Measurements from ENCODE around the gene SKIC8.
A peak's percentile ranks its signal among the peaks of the same experiment; 100 is the strongest.

The SKIC8 gene

GRCh38 chr15:78299101-78299930 lies at the start of gene SKIC8:
TSS of gene SKIC8 (minus strand) at chr15:78299609. CDS start at chr15:78295686, 3,923 bp downstream.
- peak; percentile 95 for DNase-seq

- DNase-seq: no peak
Measured at GRCh38 chr15:78347586-78348543, 48.5 kb upstream of the SKIC8 start.

- no peak for DNase-seq
Measured at GRCh38 chr15:78345396-78346125, 46.2 kb upstream of the SKIC8 start.

- no peak for DNase-seq
Measured at GRCh38 chr15:78343276-78344060, 44.1 kb upstream of the SKIC8 start.

- DNase-seq: no peak
Measured at GRCh38 chr15:78342021-78342420, 42.6 kb upstream of the SKIC8 start.

GRCh38 chr15:78341057-78341987 lies 41.9 kb upstream of the SKIC8 start:
- DNase-seq: peak; percentile 9

- DNase-seq: peak; percentile 29
Measured at GRCh38 chr15:78340231-78341056, 41.0 kb upstream of the SKIC8 start, which contains the start of gene CRABP1. TSS of gene CRABP1 (plus strand) at chr15:78340353. CDS start at chr15:78340429, 76 bp downstream.

- no peak for DNase-seq
Measured at GRCh38 chr15:78339559-78339958, 40.1 kb upstream of the SKIC8 start.

GRCh38 chr15:78338781-78339180 lies 39.4 kb upstream of the SKIC8 start:
- no peak for DNase-seq

- DNase-seq: no peak
Measured at GRCh38 chr15:78335985-78336384, 36.6 kb upstream of the SKIC8 start.

GRCh38 chr15:78334845-78335244 lies 35.4 kb upstream of the SKIC8 start:
- no peak for DNase-seq

GRCh38 chr15:78329625-78330024 lies 30.2 kb upstream of the SKIC8 start:
- DNase-seq: no peak

- DNase-seq: no peak
Measured at GRCh38 chr15:78327466-78327865, 28.1 kb upstream of the SKIC8 start.

- DNase-seq: no peak
Measured at GRCh38 chr15:78325092-78325843, 25.9 kb upstream of the SKIC8 start.

GRCh38 chr15:78324144-78324543 lies 24.7 kb upstream of the SKIC8 start:
- DNase-seq: no peak

GRCh38 chr15:78323693-78324092 lies 24.3 kb upstream of the SKIC8 start:
- DNase-seq: no peak

- DNase-seq: no peak
Measured at GRCh38 chr15:78322724-78323521, 23.5 kb upstream of the SKIC8 start.

GRCh38 chr15:78322243-78322642 lies 22.8 kb upstream of the SKIC8 start:
- DNase-seq: no peak

All from stimulated activated CD4-positive, alpha-beta T cell treated with anti-CD3 and anti-CD28 coated beads, Interleukin-15, amount 100 ng/mL, for 24 hours (primary cell).